Ureter (tissue), 1 donor: ENCODE data around the gene NECAB2. TPM values are rescaled to one million over a fixed set of nuclear protein-coding genes. Genes with fewer than 3 reads are reported as not detected.

Experiments used
- DNase-seq: peaks from one replicate; pipeline ENCODE4 v3.0.0-alpha.2; 2020; ENCODE audit warnings: low spot score
- total RNA-seq: library from RNA; stranded (reverse); gene quantifications from one replicate; pipeline ENCODE4 v1.2.4, GENCODE V29; 2023
- donor health status: DM: yes; HTN: yes; CAD: no.

The NECAB2 gene
- total RNA-seq, 1 donor from 2014 or later = not detected

GRCh38 chr16:84045001-84045817 lies 77.2 kb downstream of the NECAB2 start:
- DNase-seq = no peak

- no peak for DNase-seq
Observed at GRCh38 chr16:84045818-84046470, 77.9 kb downstream of the NECAB2 start.

- DNase-seq = no peak
Observed at GRCh38 chr16:84047206-84047605, 79.2 kb downstream of the NECAB2 start.

GRCh38 chr16:84047626-84048025 lies 79.6 kb downstream of the NECAB2 start:
- no peak for DNase-seq

GRCh38 chr16:84048270-84048669 lies 80.2 kb downstream of the NECAB2 start:
- no peak for DNase-seq

- no peak for DNase-seq
Observed at GRCh38 chr16:84048871-84049270, 80.8 kb downstream of the NECAB2 start.

GRCh38 chr16:84049403-84050060 lies 81.5 kb downstream of the NECAB2 start:
- DNase-seq = no peak

GRCh38 chr16:84050316-84050715 lies 82.3 kb downstream of the NECAB2 start:
- DNase-seq = no peak

- no peak for DNase-seq
Observed at GRCh38 chr16:84052071-84052622, 84.1 kb downstream of the NECAB2 start.

Other genes starting within 250 kb of the NECAB2 start
- 111 TPM for gene HSBP1, start 160.3 kb upstream of the NECAB2 start, total RNA-seq
- gene MLYCD, start 69.1 kb upstream of the NECAB2 start, total RNA-seq = 18.3 TPM
- 5.9 TPM for gene OSGIN1, start 15.0 kb upstream of the NECAB2 start, total RNA-seq
- gene SLC38A8, start 74.6 kb downstream of the NECAB2 start, total RNA-seq = not detected
- 103 TPM for gene MBTPS1, start 148.7 kb downstream of the NECAB2 start, total RNA-seq
- gene HSDL1, start 176.9 kb downstream of the NECAB2 start, total RNA-seq = 18.3 TPM
- 1.7 TPM for gene DNAAF1, start 177.1 kb downstream of the NECAB2 start, total RNA-seq
- 66.4 TPM for gene TAF1C, start 218.8 kb downstream of the NECAB2 start, total RNA-seq
- 0.42 TPM for gene ADAD2, start 222.9 kb downstream of the NECAB2 start, total RNA-seq